NCI-H748 (cell line): Measurements from ENCODE around the gene KRTAP2-3.
"Not testable (repeated sequence)": the region's sequence is repeated elsewhere in the genome, so short reads cannot be mapped to it uniquely, and the experiment has no call there.

Source experiments
- DNase-seq: peaks from one replicate; lab custom pipeline; 2025; ENCODE audit not compliant: unreplicated experiment; lab: John Stamatoyannopoulos, UW

The KRTAP2-3 gene

DNA sequence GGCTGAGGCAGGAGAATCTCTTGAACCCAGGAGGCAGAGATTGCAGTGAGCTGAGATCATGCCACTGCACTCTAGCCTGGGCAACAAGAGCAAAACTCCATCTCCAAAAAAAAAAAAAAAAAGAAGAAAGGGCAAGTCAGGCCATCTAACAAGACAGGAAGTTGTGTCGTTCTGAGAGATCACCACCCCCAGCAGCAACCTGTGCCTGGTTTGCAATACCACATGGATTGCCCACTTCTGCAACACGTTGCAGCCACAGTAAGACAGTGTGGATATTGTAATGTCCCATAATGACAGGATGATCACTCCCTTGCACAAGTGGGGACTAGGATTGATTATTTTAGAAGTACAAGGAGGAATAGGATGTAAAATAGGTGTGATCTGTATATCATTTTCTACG lies 9.1 kb upstream of the KRTAP2-3 start:
- no peak for DNase-seq

- no peak for DNase-seq
Observed at GRCh38 chr17:41067281-41067680, 7.4 kb upstream of the KRTAP2-3 start.

- DNase-seq = no peak
Observed at GRCh38 chr17:41065829-41066624, 6.1 kb upstream of the KRTAP2-3 start, which contains the start of gene KRTAP2-4. TSS of gene KRTAP2-4 (minus strand) at chr17:41065879. CDS start at chr17:41065845, 34 bp downstream.

- not testable (repeated sequence) for DNase-seq
Observed at GRCh38 chr17:41065016-41065689, 5.2 kb upstream of the KRTAP2-3 start.

DNA sequence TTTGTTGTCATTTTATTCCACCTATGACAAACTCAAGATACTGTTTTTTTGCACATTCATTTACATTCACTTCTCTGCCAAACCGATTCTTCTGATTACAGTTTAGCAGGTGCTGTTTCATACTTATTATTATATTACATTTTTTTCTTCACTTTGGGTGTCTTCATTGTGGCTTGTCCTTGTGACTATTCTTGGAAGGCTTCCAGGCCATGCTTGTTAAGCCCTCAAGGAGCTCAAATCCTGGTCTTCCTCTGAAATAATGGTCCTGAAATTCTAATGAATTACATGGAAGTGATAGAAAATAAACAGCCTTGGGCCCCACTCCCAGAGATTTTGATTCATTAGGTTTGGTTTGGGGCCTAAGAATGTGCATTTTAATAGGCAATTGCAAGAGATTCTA lies 4.4 kb upstream of the KRTAP2-3 start:
- no peak for DNase-seq

DNA sequence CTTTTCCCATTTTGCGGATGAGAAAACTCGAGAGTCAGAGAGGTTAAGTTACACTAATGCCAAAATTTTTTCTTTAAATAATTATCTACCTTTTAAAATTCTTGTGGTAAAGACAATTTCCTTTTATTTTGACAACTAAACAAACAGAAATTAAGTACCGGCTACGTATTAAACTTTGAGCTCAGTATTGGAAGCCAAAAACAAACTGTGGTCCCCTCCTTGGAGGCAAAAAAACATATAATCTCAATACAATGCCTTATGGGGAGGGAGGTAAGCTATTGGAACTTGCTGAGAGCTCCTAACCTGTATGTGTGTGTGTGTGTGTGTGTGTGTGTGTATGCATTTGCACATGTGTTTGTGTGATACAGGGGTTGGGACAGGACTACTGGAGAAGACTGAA lies 3.5 kb upstream of the KRTAP2-3 start:
- no peak for DNase-seq

GRCh38 chr17:41061964-41062363 lies 2.0 kb upstream of the KRTAP2-3 start:
- DNase-seq = no peak

GRCh38 chr17:41059276-41060051 lies 450 bp downstream of the KRTAP2-3 start:
- DNase-seq = not testable (repeated sequence)

- DNase-seq = no peak
Observed at GRCh38 chr17:41058741-41059140, 1.2 kb downstream of the KRTAP2-3 start.

GRCh38 chr17:41057547-41057946 lies 2.4 kb downstream of the KRTAP2-3 start:
- DNase-seq = no peak

DNA sequence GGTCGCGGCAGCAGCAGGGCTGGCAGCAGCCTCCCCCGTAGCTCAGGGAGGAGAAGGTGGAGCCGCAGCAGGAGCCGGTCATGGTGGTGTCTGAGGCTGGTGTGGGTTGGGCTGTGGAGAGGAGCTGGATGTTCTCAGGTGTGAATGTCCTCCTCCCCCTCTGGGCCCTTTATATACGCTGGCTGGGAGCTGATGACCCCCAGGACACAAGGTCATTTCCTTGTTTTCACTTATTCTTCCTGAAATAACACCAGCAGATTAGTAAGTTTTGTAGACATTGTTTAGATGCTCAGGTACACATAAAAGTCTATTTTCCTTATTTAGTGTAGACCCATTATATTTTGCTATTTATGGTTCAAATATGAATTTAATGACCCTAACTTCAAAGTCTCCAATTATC lies 4.8 kb downstream of the KRTAP2-3 start, which contains the start of gene KRTAP2-2:
Gene KRTAP2-2 (minus strand): TSS at position 101 of the 400 bp plus-strand sequence. CDS start 19 bp downstream, at position 82.
- DNase-seq = not testable (repeated sequence)

DNA sequence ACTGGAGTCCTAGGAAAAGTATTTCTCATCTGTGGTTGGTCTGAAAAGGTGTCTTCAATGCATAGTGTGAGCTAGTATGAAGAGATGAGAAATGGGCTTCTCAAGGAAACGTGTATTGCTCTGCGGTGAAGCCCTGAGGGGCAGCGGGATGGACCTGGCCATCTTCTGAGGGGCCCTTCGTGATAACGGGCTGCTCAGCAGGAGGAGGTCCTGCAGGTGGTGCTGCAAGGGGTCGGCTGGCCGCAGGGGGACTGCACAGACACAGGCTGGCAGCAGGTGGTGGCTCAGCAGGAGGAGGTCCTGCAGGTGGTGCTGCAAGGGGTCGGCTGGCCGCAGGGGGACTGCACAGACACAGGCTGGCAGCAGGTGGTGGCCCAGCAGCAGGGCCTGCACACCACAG lies 5.4 kb downstream of the KRTAP2-3 start:
- DNase-seq = not testable (repeated sequence)

- no peak for DNase-seq
Observed at GRCh38 chr17:41054025-41054424, 5.9 kb downstream of the KRTAP2-3 start.

GRCh38 chr17:41052566-41052965 lies 7.3 kb downstream of the KRTAP2-3 start:
- DNase-seq = no peak

DNA sequence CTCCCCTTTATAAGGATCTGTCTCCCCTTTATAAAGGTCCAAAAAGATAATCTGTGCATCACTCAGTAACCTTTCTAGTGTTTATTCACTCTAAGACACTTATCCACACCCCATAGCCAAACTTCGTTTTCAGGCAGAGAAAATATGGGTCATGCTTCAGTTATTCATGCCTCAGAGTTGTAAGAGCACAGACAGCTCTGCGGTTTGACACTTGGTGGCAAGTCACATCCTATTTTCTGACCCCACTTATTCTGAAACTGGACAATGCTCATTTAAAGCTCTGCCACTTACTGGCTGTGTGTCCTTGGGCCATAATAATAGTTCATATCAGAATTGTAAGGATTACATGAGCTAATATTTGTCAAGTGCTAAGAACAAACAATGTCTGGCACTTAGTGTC lies 10.8 kb downstream of the KRTAP2-3 start:
- no peak for DNase-seq

DNA sequence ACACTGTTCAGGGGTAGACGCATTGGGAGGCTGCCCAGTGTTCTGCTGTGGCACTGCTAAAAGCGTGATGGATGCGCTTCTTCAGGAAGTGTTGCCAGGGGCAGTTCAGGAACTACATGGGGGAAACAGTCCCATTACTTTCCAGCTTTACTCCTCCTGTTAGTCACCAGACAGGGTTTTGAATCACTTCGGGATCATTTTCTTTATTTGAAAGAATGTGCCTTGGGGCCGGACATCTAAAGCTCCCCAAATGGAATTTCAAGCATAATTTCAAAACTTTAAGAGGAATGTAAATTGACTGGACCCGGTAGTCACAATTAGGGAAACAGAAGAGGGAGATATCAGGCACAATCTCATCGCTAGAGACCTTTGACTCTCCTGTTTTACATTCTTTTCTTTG lies 11.5 kb downstream of the KRTAP2-3 start:
- no peak for DNase-seq

GRCh38 chr17:41046735-41047465 lies 13.0 kb downstream of the KRTAP2-3 start, which contains the start of gene KRTAP2-1:
TSS of gene KRTAP2-1 (minus strand) at chr17:41047316. CDS start at chr17:41047267, 49 bp downstream.
- DNase-seq = not testable (repeated sequence)

- no peak for DNase-seq
Observed at GRCh38 chr17:41042953-41043352, 17.0 kb downstream of the KRTAP2-3 start.

GRCh38 chr17:41040783-41041571 lies 18.9 kb downstream of the KRTAP2-3 start, which contains the start of gene KRTAP1-1:
TSS of gene KRTAP1-1 (minus strand) at chr17:41041450. CDS start at chr17:41041397, 53 bp downstream.
- peak; percentile 41 for DNase-seq
